ENCODE measurements around the gene PHYKPL. TPM values are rescaled to one million over a fixed set of nuclear protein-coding genes. Genes with fewer than 3 reads are reported as not detected.

The PHYKPL gene
- total RNA-seq, 2 donors from 2014 or later = 43.6 to 53.5 TPM

DNA sequence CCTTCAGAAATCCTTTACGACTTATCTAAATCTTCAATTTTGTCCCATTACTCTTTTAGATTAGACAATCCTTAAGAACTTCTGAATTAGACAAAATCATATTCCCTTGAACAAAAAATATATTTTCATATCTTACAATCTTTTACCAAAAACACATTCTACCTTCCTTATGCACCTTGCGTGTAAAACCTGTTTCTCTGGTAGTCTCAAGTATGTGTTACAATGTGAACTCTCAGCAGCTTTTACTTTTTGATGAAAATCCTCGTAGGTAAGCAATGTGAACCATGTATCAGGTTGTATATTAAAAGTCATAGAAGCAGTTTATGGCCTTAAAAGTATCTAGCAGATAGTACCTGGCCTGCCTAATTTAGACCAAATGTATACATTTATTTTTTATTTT, 58.1 kb downstream of the PHYKPL start:
- intact Hi-C loops (cut with DNase I) = no loop called here
- ATAC-seq (no peak), DNase-seq (no peak)

DNA sequence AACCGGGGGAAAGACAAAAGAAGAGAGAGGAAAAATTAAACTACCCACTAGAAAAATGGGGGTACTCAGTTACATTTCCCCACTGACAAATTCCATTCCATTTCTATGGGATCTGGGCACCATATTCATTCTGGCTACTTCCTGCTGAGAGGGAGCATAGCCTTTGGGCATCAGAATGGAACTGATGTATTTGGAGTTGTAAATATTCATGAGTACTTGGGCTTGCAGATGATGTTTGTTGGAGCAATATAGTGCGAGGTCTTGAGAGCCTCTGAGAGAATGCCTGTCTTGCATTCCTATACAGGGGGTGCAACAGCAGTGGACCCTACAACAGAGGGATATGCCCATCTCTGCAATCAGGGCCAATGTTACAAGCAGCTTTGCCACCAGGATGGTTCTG, 62.1 kb downstream of the PHYKPL start:
- DNase-seq (no peak), ATAC-seq (no peak)
- intact Hi-C loops (cut with DNase I) = no loop called here

DNA sequence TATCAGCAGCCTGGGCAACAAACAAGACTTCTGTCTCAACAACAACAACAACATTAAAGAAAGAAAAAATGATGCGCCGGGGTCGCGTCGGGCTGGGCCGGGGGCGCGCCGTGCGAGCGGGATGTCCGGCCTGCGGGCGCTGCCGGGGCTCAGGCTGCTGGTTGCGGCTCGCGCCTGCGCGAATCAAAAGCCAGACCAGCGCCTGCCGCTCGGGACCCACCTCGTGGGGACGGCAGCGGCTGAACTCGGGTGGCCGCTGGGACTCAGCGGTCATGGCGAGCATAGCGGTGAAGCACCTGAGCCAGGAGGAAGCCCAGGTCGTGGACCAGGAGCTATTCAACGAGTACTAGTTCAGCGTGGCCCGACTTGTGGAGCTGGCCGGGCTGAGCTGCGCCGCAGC, 67.0 kb downstream of the PHYKPL start:
- intact Hi-C loops (cut with DNase I) = no loop called here
- DNase-seq (no peak), ATAC-seq (no peak)

DNA sequence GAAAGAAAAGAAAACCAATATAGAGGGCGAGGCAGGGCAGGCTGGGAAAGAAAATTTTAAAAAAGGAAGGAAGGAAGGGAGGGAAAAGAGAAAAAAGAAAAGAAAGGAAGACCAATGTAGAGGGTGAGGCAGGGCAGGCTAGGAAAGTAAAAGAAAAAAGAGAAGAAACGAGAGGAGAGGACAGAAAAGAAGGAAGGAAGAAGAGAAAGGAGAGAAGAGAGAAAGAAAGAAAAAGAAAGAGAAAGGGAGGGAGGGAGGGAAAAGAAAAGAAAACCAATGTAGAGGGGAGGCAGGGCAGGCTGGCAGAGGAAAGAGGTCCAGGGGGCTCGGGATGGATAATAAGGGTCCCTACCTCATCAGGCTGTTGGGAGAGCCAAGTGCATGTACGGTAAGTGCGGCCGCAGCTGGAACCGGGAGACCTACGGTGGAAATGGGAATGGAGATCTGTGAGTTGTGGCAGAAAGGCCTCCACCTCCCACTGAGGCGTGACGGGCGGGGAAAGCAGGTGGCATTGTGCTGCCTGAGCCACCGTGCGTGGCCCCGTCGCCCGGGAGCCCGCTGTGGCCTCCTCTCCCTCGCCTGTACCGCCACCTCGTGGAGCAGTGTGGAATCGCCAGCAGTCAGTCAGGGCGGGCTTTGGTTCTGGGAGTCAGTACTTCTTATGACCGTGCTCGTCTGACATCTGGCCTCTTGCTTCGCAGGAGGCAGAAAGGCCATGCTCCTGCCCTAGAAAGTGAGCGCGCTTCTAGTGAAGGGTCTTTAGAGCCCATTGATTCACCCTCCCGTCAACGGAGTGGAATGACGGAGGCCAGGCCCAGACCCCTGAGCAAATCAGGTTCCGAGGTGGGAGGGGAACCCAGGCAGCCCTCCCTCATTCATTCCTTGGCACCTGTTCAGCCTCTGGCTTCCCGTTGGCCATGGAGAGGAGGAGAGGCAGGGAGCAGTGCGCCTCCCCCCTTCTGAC, 68.5 kb downstream of the PHYKPL start:
- intact Hi-C loops (cut with DNase I) = loop anchor here (1.0 to 5.0 kb wide), 2 partner anchors 87 to 88 kb away; no protein-coding TSS in a partner anchor
- peak; percentile 94 to 97 for ATAC-seq
- DNase-seq = peak; percentile 81

DNA sequence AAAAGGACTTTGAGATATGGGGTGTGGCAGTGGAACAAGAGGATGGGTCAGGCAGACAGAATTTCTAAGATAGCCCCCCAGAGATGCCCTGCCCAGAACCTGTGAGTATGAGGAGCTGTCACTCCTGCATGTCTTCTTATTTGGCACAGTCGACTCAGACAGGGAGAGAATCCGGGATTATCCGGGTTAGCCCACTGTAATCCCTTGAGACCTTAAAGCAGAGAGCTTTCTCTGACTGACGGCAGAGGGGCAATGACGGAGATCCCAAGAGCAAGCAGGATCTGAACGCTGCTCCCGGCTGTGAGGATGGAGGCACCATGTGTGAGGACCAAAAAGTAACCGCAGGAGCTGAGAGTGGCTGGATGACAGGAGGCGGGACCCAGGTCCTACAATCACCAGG, 70.1 kb downstream of the PHYKPL start:
- DNase-seq (no peak), ATAC-seq (no peak)
- intact Hi-C loops (cut with DNase I) = loop anchor here in 1 of 2 donors (5.0 kb wide), 1 partner anchor 85 kb away; no protein-coding TSS in a partner anchor

DNA sequence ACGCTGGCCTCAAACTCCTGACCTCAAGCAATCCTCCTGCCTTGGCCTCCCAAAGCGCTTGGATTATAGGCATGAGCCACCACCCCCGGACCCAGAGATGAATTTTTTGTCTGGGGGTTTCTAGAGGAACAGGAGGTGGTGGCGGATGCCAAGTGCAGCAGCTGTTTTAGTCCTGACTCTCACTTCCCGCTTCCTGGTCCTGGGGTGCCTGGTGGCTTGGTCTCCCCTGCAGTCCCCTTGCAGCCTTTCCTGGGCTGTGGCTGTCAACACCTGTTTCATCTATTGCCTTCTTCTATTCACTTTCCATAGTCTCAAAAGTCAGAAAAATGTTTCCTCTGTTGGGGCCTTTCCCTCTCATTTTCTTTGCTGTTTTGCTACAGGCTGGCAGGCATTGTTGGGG, 72.4 kb downstream of the PHYKPL start:
- intact Hi-C loops (cut with DNase I) = loop anchor here in 1 of 2 donors (5.0 kb wide), 1 partner anchor 83 kb away; no protein-coding TSS in a partner anchor
- ATAC-seq (no peak), DNase-seq (no peak)

Other genes with a start within 250 kb of the PHYKPL start
- not detected for gene PROP1, start 236.6 kb downstream of the PHYKPL start, total RNA-seq
- gene N4BP3, start 119.3 kb downstream of the PHYKPL start, total RNA-seq = 1 to 10 TPM; 1.5 TPM
- gene RMND5B, start 101.8 kb downstream of the PHYKPL start, total RNA-seq = 10 to 100 TPM; 35.4 TPM
- 10 to 100 TPM; 78.3 to 89.5 TPM for gene NHP2, start 78.9 kb downstream of the PHYKPL start, total RNA-seq
- gene GMCL2, start 45.4 kb downstream of the PHYKPL start, total RNA-seq = not detected
- gene HNRNPAB, start 28.3 kb downstream of the PHYKPL start, total RNA-seq = 100 to 1,000 TPM in 1 of 2 donors, 10 to 100 TPM in 1; 81.3 to 141 TPM

Measured in left cardiac atrium (tissue), 4 donors.